Pancreas (tissue), 10 donors: ENCODE data around the gene WWC2. TPM values are rescaled to one million over a fixed set of nuclear protein-coding genes. Genes with fewer than 3 reads are reported as not detected.

Experiments used
- ATAC-seq, 4 donors: fragments of 200-7000 bp; cut with Tn5 transposase; one replicate each; pipeline versions ENCODE4 v1.8.0 to v1.9.1; 2020; ENCODE audit warnings: mild to moderate bottlenecking in 4 of 4, moderate library complexity in 4 of 4
- DNase-seq, 6 donors: peaks; one replicate each; pipeline ENCODE4 v3.0.0-alpha.2; 2020
- FAIRE-seq: peaks from 2 replicates; lab custom pipeline; 2012; peaks lifted over from hg19 to GRCh38; lab: Jason Lieb, UNC
- H3K27ac ChIP-seq, 4 donors: fragments of 200-600 bp; sonication (generic); 1 replicate in 3 of 4; 2 replicates in 1 of 4; pipeline versions ENCODE4 v1.5.0 to v1.8.0; 2020
- H3K27me3 ChIP-seq, 4 donors: fragments of 200-600 bp; one replicate each; pipeline ENCODE4 v1.8.0; 2021
- H3K36me3 ChIP-seq, 3 donors: fragments of 200-600 bp; sonication (generic) in 1 of 3; one replicate each; pipeline versions ENCODE4 v1.5.0 to v1.8.0; 2020 to 2021
- H3K4me1 ChIP-seq, 3 donors: fragments of 200-600 bp; one replicate each; pipeline ENCODE4 v1.8.0; 2021
- H3K4me3 ChIP-seq, 4 donors: fragments of 200-600 bp; sonication (generic) in 2 of 4; one replicate each; pipeline versions ENCODE4 v1.5.0 to v1.8.0; 2020 to 2021
- H3K9me3 ChIP-seq, 4 donors: fragments of 200-600 bp; one replicate each; pipeline ENCODE4 v1.8.0; 2021
- CTCF ChIP-seq, 4 donors: fragments of 200-600 bp; sonication (generic) in 3 of 4; IDR thresholded peaks; one replicate each; pipeline versions ENCODE4 v1.5.0 to v1.8.0; 2021; ENCODE audit warnings: antibody characterized with exemption in 4 of 4
- WGBS, 2 donors: extraction: QIAGEN DNeasy Blood & Tissue Kit; methylation state at CpG; one replicate each; pipeline ENCODE4 v1.1.7; 2013; 5-methylcytosine and 5-hydroxymethylcytosine counted together
- intact Hi-C, 3 donors: fragments of 100-400 bp; cut with DNase I; formaldehyde crosslinking; loops; one replicate each; pipeline versions ENCODE4 v1.11.1 to v1.14.2; 2022
- polyA plus RNA-seq, 2 donors: library from polyadenylated mRNA; stranded (reverse); fragments of 200-250 nt; gene quantifications; one replicate each; pipeline ENCODE4 v1.2.3, GENCODE V29; 2013
- total RNA-seq, 6 donors: library from RNA; stranded (reverse); fragmentation: NEBNext Ultra II Directional in 4 of 6; extraction: Animal tissue kit (Norgen Biotek cat#: 25700) in 4 of 6; gene quantifications; one replicate each; pipeline versions ENCODE4 v1.2.1 to v1.2.4, GENCODE V29; 2021 to 2023
- donor health status: healthy with polysubstance abuse.
- donor health status: DM: no; HTN: no; CAD: no; lungs with moderate emphysema.
- donor health status: DM: no; HTN: no; CAD: no.
- donor health status: control.
- donor health status: control.
- donor health status: Bipolar disorder and iron deficiency.
- donor health status: DM: yes; HTN: yes; CAD: no.
- donor health status: DM: no; HTN: no; CAD: no.
- donor health status: DM: no; HTN: no; CAD: no.
- donor health status: DM: yes; HTN: yes; CAD: no.

Gene WWC2
- total and polyA plus RNA-seq, 8 donors, result 4.4 to 27.5 (median 16.9) TPM

- TF ChIP-seq CTCF (IDR thresholded peaks at IDR 0.05), result no peak
- ATAC-seq (no peak), FAIRE-seq (no peak), DNase-seq (no peak)
- Histone ChIP-seq H3K4me3 (no peak overlapping the region), H3K9me3 (no peaks in the 10 kb centered on the region), H3K27me3 (no peaks in the 10 kb centered on the region), H3K27ac (peak overlapping the region in 1 of 4 donors; percentile 45), H3K36me3 (no peaks in the 10 kb centered on the region), H3K4me1 (peaks cover 29 to 37% (median 35%) of the 10 kb centered on the region in 3 donors)
- intact Hi-C loops, result loop anchor here in 1 of 3 donors (10.0 kb wide), 1 partner anchor 56 kb away; no protein-coding TSS in a partner anchor
Measured at GRCh38 chr4:183170894-183171293, 71.8 kb downstream of the WWC2 start.

- 12 to 21% methylated on average over 4 of the region's 4 CpGs for WGBS, 2 donors
- no peak for TF ChIP-seq CTCF (IDR thresholded peaks at IDR 0.05)
- DNase-seq, result peak in 1 of 6 donors; percentile 26
- intact Hi-C loops, result loop anchor here in 1 of 3 donors (10.0 kb wide), 1 partner anchor 57 kb away; no protein-coding TSS in a partner anchor
- Histone ChIP-seq H3K27me3 (no peaks in the 10 kb centered on the region), H3K27ac (peak overlapping the region in 2 of 4 donors; percentile 45 to 55), H3K4me1 (peaks cover 32 to 41% (median 40%) of the 10 kb centered on the region in 3 donors), H3K9me3 (no peaks in the 10 kb centered on the region), H3K4me3 (no peak overlapping the region), H3K36me3 (no peaks in the 10 kb centered on the region)
- no peak for FAIRE-seq
- peak; percentile 73 to 85 (median 76) for ATAC-seq
Measured at GRCh38 chr4:183171484-183172267, 72.6 kb downstream of the WWC2 start.

GRCh38 chr4:183172881-183173280 lies 73.8 kb downstream of the WWC2 start:
- ATAC-seq (peak in 1 of 4 donors; percentile 19), FAIRE-seq (no peak), DNase-seq (no peak)
- peaks cover 38 to 41% (median 40%) of the 10 kb centered on the region in 3 donors for H3K4me1 ChIP-seq
- no peak for TF ChIP-seq CTCF (IDR thresholded peaks at IDR 0.05)
- WGBS, 2 donors, result 66 to 89% methylated on average over 1 of the region's 1 CpG
- H3K4me3 ChIP-seq, result no peak overlapping the region
- intact Hi-C loops, result loop anchor here in 1 of 3 donors (10.0 kb wide), 1 partner anchor 58 kb away; no protein-coding TSS in a partner anchor
- no peaks in the 10 kb centered on the region for H3K36me3 ChIP-seq
- H3K9me3 ChIP-seq, result no peaks in the 10 kb centered on the region
- H3K27me3 ChIP-seq, result no peaks in the 10 kb centered on the region
- H3K27ac ChIP-seq, result peak overlapping the region in 1 of 4 donors; percentile 45

GRCh38 chr4:183173580-183174526 lies 74.8 kb downstream of the WWC2 start:
- DNase-seq (no peak), ATAC-seq (peak in 2 of 4 donors; percentile 9 to 13), FAIRE-seq (no peak)
- H3K36me3 ChIP-seq, result no peaks in the 10 kb centered on the region
- H3K27me3 ChIP-seq, result no peaks in the 10 kb centered on the region
- H3K27ac ChIP-seq, result peak overlapping the region in 2 of 4 donors; percentile 8 to 25
- no peak overlapping the region for H3K4me3 ChIP-seq
- peaks cover 38 to 41% (median 40%) of the 10 kb centered on the region in 3 donors for H3K4me1 ChIP-seq
- 44% methylated on average over 13 of the region's 13 CpGs for WGBS, 2 donors
- no peaks in the 10 kb centered on the region for H3K9me3 ChIP-seq
- intact Hi-C loops, result loop anchor here in 1 of 3 donors (10.0 kb wide), 1 partner anchor 59 kb away; no protein-coding TSS in a partner anchor
- TF ChIP-seq CTCF (IDR thresholded peaks at IDR 0.05), result no peak
